ENCODE data around the gene KCTD6. TPM values are rescaled to one million over a fixed set of nuclear protein-coding genes. Genes with fewer than 3 reads are reported as not detected.

KCTD6 gene
- total and polyA plus RNA-seq, 2 donors: 10.7 to 28.2 TPM

DNA sequence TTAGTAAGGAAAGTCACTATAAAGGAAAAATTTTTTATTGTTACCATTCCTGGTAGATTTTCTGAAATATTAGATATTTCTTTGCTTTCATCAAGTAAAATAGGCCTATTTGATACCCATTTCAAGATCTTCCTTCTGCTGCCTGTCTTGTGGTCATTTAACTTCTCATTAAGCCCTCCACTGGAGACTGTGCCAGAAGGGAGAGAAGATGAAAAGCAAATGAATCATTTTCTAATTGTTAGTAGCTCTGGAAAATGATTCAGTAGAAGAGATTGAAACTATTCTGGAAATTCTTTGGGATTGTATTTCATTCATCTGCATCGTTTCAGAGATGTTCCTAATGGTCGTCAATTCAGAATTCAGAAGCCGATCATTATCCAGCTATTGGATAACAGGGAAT lies 3.2 kb downstream of the KCTD6 start:
- Histone ChIP-seq H3K36me3 (ENCODE audit: insufficient read depth) (no peaks in the 10 kb centered on the region), H3K4me1 (ENCODE audit: insufficient read depth) (no peaks in the 10 kb centered on the region), H3K27ac (ENCODE audit: low read depth) (no peak overlapping the region), H3K4me3 (ENCODE audit: low read depth, low read length) (no peak overlapping the region)
- WGBS: 80% methylated on average over 3 of the region's 3 CpGs
- DNase-seq (ENCODE audit: extremely low spot score): no peak

DNA sequence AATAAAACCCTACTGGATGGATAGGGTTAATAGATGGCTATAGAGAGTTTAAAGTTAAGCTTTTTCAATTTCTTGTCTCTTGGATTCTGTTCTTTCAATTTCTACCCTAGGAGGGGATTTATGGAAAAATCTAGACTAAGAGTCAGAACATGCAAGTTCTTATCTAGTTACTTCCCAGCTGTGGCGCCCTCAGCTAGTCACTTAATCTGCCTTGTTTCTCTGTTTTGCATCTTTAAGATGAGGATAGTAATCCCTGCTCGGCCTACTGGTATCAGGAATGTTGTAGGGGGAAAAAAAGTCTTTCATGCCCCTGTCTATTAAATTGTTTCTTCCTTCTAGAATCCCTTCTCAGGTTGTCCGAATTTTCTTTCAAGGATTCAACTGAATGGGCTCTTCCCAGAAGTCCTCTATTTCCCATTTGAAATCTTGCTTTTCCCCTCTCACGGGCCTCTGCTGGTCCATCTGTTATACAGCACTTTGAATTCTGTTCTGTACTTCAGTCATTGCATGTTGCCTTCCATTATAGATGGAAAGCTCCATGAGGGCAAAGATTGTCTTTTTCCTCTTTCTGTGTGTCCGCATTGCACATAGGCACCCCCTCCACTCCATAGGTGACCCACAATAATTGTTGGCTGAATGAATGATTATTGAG lies 4.4 kb downstream of the KCTD6 start:
- no peaks in the 10 kb centered on the region for H3K36me3 ChIP-seq (ENCODE audit: insufficient read depth)
- DNase-seq (ENCODE audit: extremely low spot score): no peak
- 50% methylated on average over 5 of the region's 5 CpGs for WGBS
- H3K27ac ChIP-seq (ENCODE audit: low read depth): no peak overlapping the region
- no peaks in the 10 kb centered on the region for H3K4me1 ChIP-seq (ENCODE audit: insufficient read depth)
- no peak overlapping the region for H3K4me3 ChIP-seq (ENCODE audit: low read depth, low read length)

DNA sequence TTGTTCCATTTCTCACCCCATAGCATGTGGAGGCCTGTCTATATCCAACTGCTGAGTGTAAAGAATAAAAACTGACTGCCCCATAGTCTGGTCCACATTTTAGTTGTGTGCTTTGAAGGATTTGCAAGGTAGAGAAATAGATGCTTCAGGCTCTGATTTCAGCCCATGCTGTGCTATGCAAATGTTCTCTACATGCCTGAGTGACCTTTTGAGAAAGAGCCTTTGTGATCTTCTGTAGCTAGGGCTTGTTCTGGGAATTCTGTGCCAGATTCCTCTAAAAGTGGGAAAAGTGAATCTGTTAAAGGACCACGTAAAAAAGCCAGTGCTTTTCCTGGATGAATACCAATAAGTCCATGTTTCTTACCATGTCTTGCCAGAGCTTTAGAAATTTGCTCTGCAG lies 5.2 kb downstream of the KCTD6 start:
- Histone ChIP-seq H3K4me1 (ENCODE audit: insufficient read depth) (no peaks in the 10 kb centered on the region), H3K27ac (ENCODE audit: low read depth) (no peak overlapping the region), H3K4me3 (ENCODE audit: low read depth, low read length) (no peak overlapping the region), H3K36me3 (ENCODE audit: insufficient read depth) (no peaks in the 10 kb centered on the region)
- 13% methylated on average over 1 of the region's 1 CpG for WGBS
- no peak for DNase-seq (ENCODE audit: extremely low spot score)

DNA sequence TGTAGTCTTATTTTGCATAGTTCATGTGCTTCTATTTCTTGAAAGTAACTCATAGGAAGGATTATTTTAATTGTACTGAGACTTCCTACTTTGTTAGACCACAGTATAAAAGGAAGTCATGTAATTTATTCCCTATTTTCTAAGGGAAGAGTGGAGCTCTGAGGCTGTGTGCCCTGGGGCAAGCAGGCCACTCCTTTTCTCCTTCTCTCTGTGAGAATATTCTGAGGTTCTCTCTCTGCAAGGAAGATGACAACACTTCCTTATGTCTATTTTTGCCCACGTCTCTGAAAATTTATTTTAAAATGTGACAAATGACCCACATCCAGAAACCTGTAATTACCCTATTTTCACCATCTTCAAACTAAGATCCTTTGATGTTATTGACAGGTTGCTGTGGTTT lies 11.0 kb downstream of the KCTD6 start:
- 63% methylated on average over 1 of the region's 1 CpG for WGBS
- Histone ChIP-seq H3K4me1 (ENCODE audit: insufficient read depth) (no peaks in the 10 kb centered on the region), H3K4me3 (ENCODE audit: low read depth, low read length) (no peak overlapping the region), H3K36me3 (ENCODE audit: insufficient read depth) (no peaks in the 10 kb centered on the region), H3K27ac (ENCODE audit: low read depth) (no peak overlapping the region)
- no peak for DNase-seq (ENCODE audit: extremely low spot score)

DNA sequence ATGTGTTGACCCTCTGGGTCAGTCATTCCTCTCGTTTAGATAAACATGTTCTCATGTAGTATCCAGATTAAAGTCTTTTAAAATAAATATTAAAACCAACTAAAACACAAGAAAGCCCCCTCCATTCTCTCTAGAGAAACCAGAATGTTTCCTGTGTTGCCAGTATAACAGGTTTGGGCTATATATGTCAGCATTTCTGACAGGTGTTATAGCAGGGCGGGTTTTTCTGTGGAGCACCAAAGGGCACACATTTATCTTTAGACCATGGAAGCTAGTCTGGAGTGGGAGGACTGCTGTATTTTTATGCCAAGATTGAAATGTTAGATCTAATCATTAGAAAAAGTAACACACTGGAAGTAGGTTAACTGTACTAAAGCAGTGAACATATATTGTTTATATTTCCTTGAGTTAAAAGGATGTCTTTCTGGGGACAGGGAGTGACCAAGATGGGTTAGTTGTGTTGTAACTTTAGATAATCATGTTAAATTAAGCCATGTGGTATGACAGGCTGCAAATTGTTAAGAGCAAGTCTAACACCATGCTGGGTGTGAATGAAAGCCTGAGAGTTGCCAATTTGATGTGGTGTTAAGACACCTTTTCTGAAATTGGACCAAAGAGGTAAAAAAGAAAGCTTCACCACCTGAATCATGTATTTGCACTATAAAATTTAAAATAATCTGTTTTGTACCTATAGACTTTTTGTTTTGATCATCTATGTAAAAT lies 15.6 kb downstream of the KCTD6 start:
- DNase-seq (ENCODE audit: extremely low spot score): no peak
- no peak overlapping the region for H3K4me3 ChIP-seq (ENCODE audit: low read depth, low read length)
- 59% methylated on average over 2 of the region's 2 CpGs for WGBS
- H3K36me3 ChIP-seq (ENCODE audit: insufficient read depth): no peaks in the 10 kb centered on the region
- H3K4me1 ChIP-seq (ENCODE audit: insufficient read depth): no peaks in the 10 kb centered on the region
- no peak overlapping the region for H3K27ac ChIP-seq (ENCODE audit: low read depth)

DNA sequence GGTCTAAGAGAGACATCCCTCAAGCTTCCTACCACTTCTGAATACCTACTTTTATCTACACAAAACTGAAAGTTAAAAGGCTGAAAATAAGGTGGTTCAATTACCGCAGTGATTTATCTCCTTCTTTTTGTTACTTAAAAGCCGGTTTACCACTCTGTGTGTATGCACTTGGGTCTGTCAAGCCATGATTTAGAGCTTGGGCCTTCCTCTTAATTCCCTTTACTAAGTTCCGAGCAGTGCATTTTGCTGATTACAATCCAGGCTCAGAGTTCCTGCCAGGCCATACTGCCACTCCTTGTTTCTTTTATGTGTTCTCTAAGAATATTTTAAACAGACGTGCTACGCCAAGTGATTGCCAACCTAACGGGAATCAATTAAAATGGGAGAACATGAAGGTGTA lies 16.5 kb downstream of the KCTD6 start:
- Histone ChIP-seq H3K36me3 (ENCODE audit: insufficient read depth) (no peaks in the 10 kb centered on the region), H3K4me3 (ENCODE audit: low read depth, low read length) (no peak overlapping the region), H3K27ac (ENCODE audit: low read depth) (no peak overlapping the region), H3K4me1 (ENCODE audit: insufficient read depth) (no peaks in the 10 kb centered on the region)
- no peak for DNase-seq (ENCODE audit: extremely low spot score)
- WGBS: 62% methylated on average over 6 of the region's 6 CpGs

DNA sequence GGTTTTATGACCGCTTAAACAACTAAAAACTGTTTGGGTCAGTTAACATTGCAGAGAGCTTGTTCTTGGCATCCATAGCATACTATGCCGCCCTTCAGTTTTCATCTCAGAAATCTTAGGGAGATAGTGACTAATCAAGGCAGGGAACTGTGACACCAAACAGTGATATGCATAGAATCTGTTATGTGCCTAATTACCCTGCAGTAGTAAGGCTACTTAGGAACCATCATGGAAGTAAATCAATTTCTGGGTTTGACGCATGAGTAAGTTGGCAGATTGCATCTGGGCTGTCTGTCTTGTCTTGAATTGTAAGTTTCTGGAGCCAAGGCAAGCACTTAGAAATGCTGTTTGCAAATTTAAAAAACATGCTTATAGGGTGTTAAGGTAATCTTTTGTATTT lies 22.5 kb downstream of the KCTD6 start:
- H3K4me3 ChIP-seq (ENCODE audit: low read depth, low read length): no peak overlapping the region
- no peaks in the 10 kb centered on the region for H3K36me3 ChIP-seq (ENCODE audit: insufficient read depth)
- WGBS: 94% methylated on average over 3 of the region's 3 CpGs
- no peak overlapping the region for H3K27ac ChIP-seq (ENCODE audit: low read depth)
- DNase-seq (ENCODE audit: extremely low spot score): no peak
- no peaks in the 10 kb centered on the region for H3K4me1 ChIP-seq (ENCODE audit: insufficient read depth)

DNA sequence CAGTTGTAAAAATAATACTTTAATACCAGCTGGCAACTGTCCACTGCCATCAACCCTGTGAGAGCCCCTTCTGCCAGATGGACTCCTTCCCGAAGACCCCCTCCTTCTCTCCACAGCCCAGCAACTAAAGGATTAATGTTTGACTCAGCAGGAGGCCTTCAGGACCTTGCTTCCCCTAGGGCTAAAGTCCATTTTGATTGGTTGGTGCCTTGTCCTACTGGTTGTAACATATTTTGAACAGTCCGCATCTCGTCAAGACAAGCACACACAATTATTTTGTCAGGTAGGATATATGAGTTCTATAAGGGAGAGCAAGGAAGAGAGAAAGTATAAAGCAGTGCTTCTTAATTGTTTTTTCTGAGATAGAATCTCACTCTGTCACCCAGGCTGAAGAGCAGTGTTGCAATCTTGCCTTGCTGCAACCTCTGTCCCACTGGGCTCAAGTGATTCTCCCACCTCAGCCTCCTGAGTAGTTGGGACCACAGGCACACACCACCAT lies 26.4 kb downstream of the KCTD6 start:
- Histone ChIP-seq H3K36me3 (ENCODE audit: insufficient read depth) (no peaks in the 10 kb centered on the region), H3K4me1 (ENCODE audit: insufficient read depth) (no peaks in the 10 kb centered on the region), H3K27ac (ENCODE audit: low read depth) (no peak overlapping the region), H3K4me3 (ENCODE audit: low read depth, low read length) (no peak overlapping the region)
- no peak for DNase-seq (ENCODE audit: extremely low spot score)
- WGBS: 33% methylated on average over 3 of the region's 3 CpGs

DNA sequence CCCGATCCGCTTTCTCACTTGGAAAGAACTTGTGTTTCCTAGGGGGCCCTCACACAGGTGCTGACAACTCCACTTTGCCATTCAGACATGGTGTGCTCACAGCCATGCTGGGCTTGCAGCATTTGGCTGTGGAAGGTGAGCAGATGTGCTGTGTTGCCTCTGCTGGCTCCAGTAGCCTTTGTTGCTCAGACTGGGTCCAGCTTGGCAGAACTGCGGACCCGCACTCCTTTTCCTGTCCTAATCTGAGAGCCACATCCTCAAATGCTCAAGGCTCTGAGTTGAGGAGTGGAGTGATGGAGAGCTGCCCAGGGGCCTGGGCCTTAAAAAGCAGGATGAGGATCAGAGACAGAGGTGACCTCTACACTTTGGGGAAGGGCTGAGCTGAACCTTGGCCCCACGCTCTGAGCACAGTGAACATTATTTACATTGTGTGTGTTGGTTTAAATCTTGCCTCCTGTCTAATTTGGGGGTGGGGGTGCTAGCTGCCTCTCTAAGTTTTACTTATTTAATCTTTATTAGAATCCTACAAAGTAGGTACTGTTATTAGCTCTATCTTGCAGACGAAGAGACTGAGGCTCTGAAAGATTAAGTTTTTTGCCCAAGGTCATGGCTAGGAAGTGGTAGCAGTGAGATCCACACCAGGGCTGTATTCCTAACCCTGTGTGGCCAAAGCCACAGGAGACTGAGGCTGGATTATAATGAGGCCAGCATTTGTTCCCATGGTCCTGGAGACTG lies 27.9 kb downstream of the KCTD6 start:
- H3K27ac ChIP-seq (ENCODE audit: low read depth): no peak overlapping the region
- H3K4me3 ChIP-seq (ENCODE audit: low read depth, low read length): no peak overlapping the region
- DNase-seq (ENCODE audit: extremely low spot score): no peak
- H3K4me1 ChIP-seq (ENCODE audit: insufficient read depth): no peaks in the 10 kb centered on the region
- H3K36me3 ChIP-seq (ENCODE audit: insufficient read depth): no peaks in the 10 kb centered on the region
- WGBS: 90% methylated on average over 6 of the region's 6 CpGs

DNA sequence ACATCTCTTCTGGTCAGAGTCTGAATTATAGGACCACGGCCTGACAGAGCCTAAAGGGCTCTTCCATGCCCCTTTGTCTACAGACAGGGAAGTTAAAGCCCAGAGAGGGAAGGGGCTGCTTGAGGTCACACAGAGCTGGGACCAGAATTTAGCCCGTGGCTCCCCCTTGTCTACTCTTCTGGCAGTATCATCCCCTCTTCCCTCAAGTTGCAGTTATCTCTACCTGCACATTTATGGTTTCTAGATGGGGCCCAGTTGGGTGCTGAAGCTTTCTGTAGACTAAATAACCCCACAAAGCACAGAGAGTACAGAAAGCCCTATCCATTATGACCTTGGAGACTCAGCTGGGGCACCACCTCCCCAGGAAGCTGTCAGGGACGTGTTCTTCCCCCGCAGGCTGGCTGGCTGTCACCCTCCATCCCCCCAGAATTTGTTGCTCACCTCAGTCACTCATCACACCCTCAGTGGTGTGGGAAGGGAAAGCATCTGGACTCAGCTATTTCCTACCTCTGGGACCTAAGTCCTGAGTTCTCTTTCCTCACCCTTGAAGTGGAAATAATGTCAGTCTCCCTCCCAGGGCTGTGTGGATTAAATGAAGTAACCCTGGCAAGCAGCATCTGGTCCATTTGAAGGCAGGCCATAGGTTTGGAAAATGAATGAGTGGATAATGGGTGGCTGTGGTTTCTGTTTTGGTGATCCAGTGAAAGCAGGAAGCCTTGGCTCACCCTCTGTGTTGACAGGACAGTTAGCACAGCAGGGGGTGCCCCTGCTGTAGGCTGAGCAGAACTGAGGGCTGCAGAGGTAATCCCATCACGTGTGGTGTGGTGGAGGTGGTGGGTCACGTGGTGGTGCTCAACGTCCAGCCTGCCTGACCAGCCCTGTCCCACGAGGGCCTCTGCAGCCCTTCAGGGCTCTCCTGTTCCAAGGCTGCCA lies 28.8 kb downstream of the KCTD6 start:
- no peaks in the 10 kb centered on the region for H3K4me1 ChIP-seq (ENCODE audit: insufficient read depth)
- no peak overlapping the region for H3K4me3 ChIP-seq (ENCODE audit: low read depth, low read length)
- H3K36me3 ChIP-seq (ENCODE audit: insufficient read depth): no peaks in the 10 kb centered on the region
- no peak for DNase-seq (ENCODE audit: extremely low spot score)
- H3K27ac ChIP-seq (ENCODE audit: low read depth): no peak overlapping the region
- WGBS: 56% methylated on average over 8 of the region's 8 CpGs

DNA sequence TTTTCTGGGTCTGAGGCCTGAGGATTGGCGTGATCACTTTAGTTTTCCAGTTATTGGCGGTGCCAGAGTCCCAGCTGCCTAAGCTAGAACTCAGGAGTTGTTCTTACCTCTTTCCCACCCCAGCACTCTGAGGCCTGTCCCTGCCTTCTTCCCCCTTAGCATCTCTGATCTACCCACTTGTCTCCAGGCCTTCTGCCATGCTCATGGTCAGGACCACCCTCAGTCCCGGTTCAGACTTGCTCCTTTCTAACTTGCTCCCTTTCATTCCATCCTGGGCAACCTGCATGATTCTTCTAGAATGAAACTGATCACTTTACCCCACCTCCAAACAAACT lies 29.4 kb downstream of the KCTD6 start:
- DNase-seq (ENCODE audit: extremely low spot score): no peak
- Histone ChIP-seq H3K27ac (ENCODE audit: low read depth) (no peak overlapping the region), H3K36me3 (ENCODE audit: insufficient read depth) (no peaks in the 10 kb centered on the region), H3K4me3 (ENCODE audit: low read depth, low read length) (no peak overlapping the region), H3K4me1 (ENCODE audit: insufficient read depth) (no peaks in the 10 kb centered on the region)
- 97% methylated on average over 3 of the region's 3 CpGs for WGBS

DNA sequence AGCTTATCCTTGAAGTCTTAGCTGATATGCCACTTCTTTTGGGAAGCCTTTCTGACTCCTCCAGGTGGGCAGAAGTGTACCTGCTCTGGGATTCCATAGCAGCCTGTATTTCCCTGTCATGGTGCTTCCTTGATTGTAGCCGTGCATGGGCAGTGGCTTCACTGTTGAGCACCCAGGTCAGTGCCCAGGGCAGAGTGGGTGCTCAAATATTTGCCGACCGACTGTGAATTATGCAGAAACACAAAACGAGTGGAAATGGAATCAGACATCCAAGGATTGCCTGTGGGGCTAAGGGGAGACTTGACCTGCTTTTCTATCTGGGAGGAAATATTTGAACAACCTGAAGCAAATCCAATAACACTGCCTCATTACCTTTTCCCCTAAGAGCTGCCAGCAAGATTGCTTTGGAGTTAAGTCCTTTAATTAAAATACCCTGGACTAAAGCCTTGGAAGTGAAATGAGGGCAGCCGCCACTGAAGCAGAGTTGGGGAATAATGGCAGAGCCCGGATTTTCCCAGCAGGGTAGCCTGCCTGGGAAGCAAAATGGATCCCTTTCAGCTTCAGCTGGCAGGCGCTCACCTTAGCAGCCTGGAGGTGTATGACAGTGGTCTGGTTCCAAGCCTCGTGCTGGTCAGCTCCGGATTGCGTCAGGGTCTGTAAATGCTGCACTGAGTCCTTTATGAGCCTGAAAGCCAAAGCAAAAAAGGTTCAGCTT lies 30.2 kb downstream of the KCTD6 start:
- Histone ChIP-seq H3K4me3 (ENCODE audit: low read depth, low read length) (no peak overlapping the region), H3K4me1 (ENCODE audit: insufficient read depth) (no peaks in the 10 kb centered on the region), H3K27ac (ENCODE audit: low read depth) (no peak overlapping the region), H3K36me3 (ENCODE audit: insufficient read depth) (no peaks in the 10 kb centered on the region)
- WGBS: 74% methylated on average over 10 of the region's 10 CpGs
- DNase-seq (ENCODE audit: extremely low spot score): no peak

All from urinary bladder (tissue), 4 donors.